HCT116 (cell line): ENCODE results near the gene NAA20. TPM values are rescaled to one million over a fixed set of nuclear protein-coding genes. Genes with fewer than 3 reads are reported as not detected.

ENCODE experiments used
- ATAC-seq: fragments of 200-7000 bp; cut with Tn5 transposase; 2 replicates; pipeline ENCODE4 v1.9.1; 2020; ENCODE audit warnings: mild to moderate bottlenecking, moderate library complexity
- BruUV-seq: library from RNA; stranded (reverse); fragments of 400-500 nt; replicated peaks from 2 replicates; lab custom pipeline; 2021; lab: Mats Ljungman, UMichigan
- CTCF ChIA-PET: fragments of 300-600 bp; sonication (Branson Sonifier 250); formaldehyde crosslinking; loops from one replicate; lab custom pipeline; 2021; ENCODE audit warnings: antibody characterized with exemption; lab: Charles Lee
- POLR2A ChIA-PET: fragments of 300-600, 350-600 bp; sonication (Branson Sonifier 250); formaldehyde crosslinking; loops from one replicate; lab custom pipeline; 2021; ENCODE audit warnings: antibody characterized with exemption; lab: Charles Lee
- RAD21 ChIA-PET, 2 experiments: fragments of 300-600 bp; sonication (Branson Sonifier 250); formaldehyde crosslinking; loops; one replicate each; lab custom pipeline; 2023; ENCODE audit warnings: low total read pairs in 2 of 2; ENCODE audit not compliant: uncharacterized antibody in 2 of 2, unreplicated experiment in 2 of 2, low non-redundant PET in 1 of 2; lab: Charles Lee
- DNase-seq: peaks from one replicate; pipeline ENCODE4 v3.0.0-alpha.2; 2010; ENCODE audit warnings: low read depth, low spot score
- H2AFZ ChIP-seq: fragments of 200-600 bp; shearing (Covaris generic), sonication (generic); 2 replicates; pipeline ENCODE4 v1.6.1; 2017; ENCODE audit warnings: low read depth, mixed run types, mixed read lengths, antibody characterized with exemption, low read length; ENCODE audit not compliant: poor library complexity, severe bottlenecking
- H3K27ac ChIP-seq: 2 replicates; pipeline ENCODE4 v1.5.1; 2012; ENCODE audit warnings: low read depth, low read length
- H3K27me3 ChIP-seq: fragments of 200-600 bp; sonication (generic); 2 replicates; pipeline ENCODE4 v1.6.1; 2016; ENCODE audit warnings: mixed run types, low read length, mixed read lengths; ENCODE audit not compliant: insufficient read depth
- H3K36me3 ChIP-seq, 2 experiments: fragments of 200-500 bp in 1 of 2; fragments of 200-600 bp in 1 of 2; sonication (Bioruptor generic) in 1 of 2; sonication (generic) in 1 of 2; 2 replicates each; pipeline versions ENCODE4 v1.5.1 to v1.6.1; 2014 to 2016; ENCODE audit warnings: low read length in 2 of 2, inconsistent platforms in 1 of 2, mixed read lengths in 1 of 2, mixed run types in 1 of 2; ENCODE audit not compliant: insufficient read depth in 2 of 2, control insufficient read depth in 1 of 2
- H3K4me1 ChIP-seq, 2 experiments: fragments of 200-600 bp in 1 of 2; sonication (generic) in 1 of 2; 2 replicates each; pipeline versions ENCODE4 v1.5.1 to v1.6.1; 2012 to 2017; ENCODE audit warnings: low read length in 2 of 2, inconsistent platforms in 1 of 2, mild to moderate bottlenecking in 1 of 2, mixed read lengths in 1 of 2, mixed run types in 1 of 2, moderate library complexity in 1 of 2; ENCODE audit not compliant: insufficient read depth in 2 of 2, control insufficient read depth in 1 of 2
- H3K4me2 ChIP-seq: fragments of 200-600 bp; sonication (generic); 2 replicates; pipeline ENCODE4 v1.6.1; 2017; ENCODE audit warnings: mixed run types, low read length, mixed read lengths
- H3K4me3 ChIP-seq, 2 experiments: fragments of 200-600 bp in 1 of 2; sonication (generic) in 1 of 2; replicated peaks in 1 of 2; 2 replicates each; pipeline ENCODE4 v1.5.1; 2011 to 2016; ENCODE audit warnings: low read length in 2 of 2, control low read depth in 1 of 2, low read depth in 1 of 2, mild to moderate bottlenecking in 1 of 2, mixed read lengths in 1 of 2, mixed run types in 1 of 2
- H3K79me2 ChIP-seq: fragments of 200-600 bp; sonication (generic); 2 replicates; pipeline ENCODE4 v1.6.1; 2017; ENCODE audit warnings: mild to moderate bottlenecking, mixed run types, low read length, moderate library complexity, mixed read lengths; ENCODE audit not compliant: insufficient read depth
- H3K9ac ChIP-seq: fragments of 200-600 bp; sonication (generic); 2 replicates; pipeline ENCODE4 v1.6.1; 2016; ENCODE audit warnings: low read length, mixed read lengths
- H3K9me2 ChIP-seq: fragments of 200-600 bp; sonication (generic), shearing (Covaris generic); 2 replicates; pipeline ENCODE4 v1.6.1; 2017; ENCODE audit warnings: mixed run types, mild to moderate bottlenecking, moderate library complexity; ENCODE audit not compliant: insufficient read depth
- H3K9me3 ChIP-seq, 2 experiments: fragments of 200-500 bp in 1 of 2; fragments of 200-600 bp in 1 of 2; sonication (Bioruptor generic) in 1 of 2; sonication (generic) in 1 of 2; 2 replicates each; pipeline ENCODE4 v1.6.1; 2014 to 2017; ENCODE audit warnings: low read length in 2 of 2, mixed read lengths in 2 of 2, inconsistent platforms in 1 of 2, low read depth in 1 of 2, mild to moderate bottlenecking in 1 of 2, mixed run types in 1 of 2, moderate library complexity in 1 of 2; ENCODE audit not compliant: control insufficient read depth in 1 of 2, insufficient read depth in 1 of 2
- H4K20me1 ChIP-seq: fragments of 200-600 bp; sonication (generic), shearing (Covaris generic); 2 replicates; pipeline ENCODE4 v1.6.1; 2017; ENCODE audit warnings: mixed run types, mild to moderate bottlenecking, moderate library complexity; ENCODE audit not compliant: insufficient read depth
- CBX3 ChIP-seq: IDR thresholded peaks from 2 replicates; pipeline ENCODE4 v1.6.1; 2012; ENCODE audit warnings: low read depth
- CEBPB ChIP-seq: IDR thresholded peaks from 2 replicates; pipeline ENCODE4 v1.6.1; 2012; ENCODE audit warnings: low read depth
- ELF1 ChIP-seq: IDR thresholded peaks from 2 replicates; pipeline ENCODE4 v1.6.1; 2012; ENCODE audit warnings: low read depth, borderline replicate concordance
- EZH2 ChIP-seq: fragments of 200-600 bp; sonication (generic); IDR thresholded peaks from 2 replicates; pipeline ENCODE4 v1.6.1; 2017; ENCODE audit warnings: antibody characterized with exemption, mixed run types
- EZH2phosphoT487 ChIP-seq: fragments of 200-600 bp; IDR thresholded peaks from 2 replicates; pipeline ENCODE4 v1.6.1; 2018; ENCODE audit warnings: antibody characterized with exemption, borderline replicate concordance
- FOSL1 ChIP-seq: IDR thresholded peaks from 2 replicates; pipeline ENCODE4 v1.6.1; 2012; ENCODE audit warnings: low read depth
- JUND ChIP-seq: IDR thresholded peaks from 2 replicates; pipeline ENCODE4 v1.6.1; 2012
- POLR2A ChIP-seq: IDR thresholded peaks from 2 replicates; pipeline ENCODE4 v1.7.0; 2011; ENCODE audit warnings: borderline replicate concordance; ENCODE audit not compliant: insufficient read depth, insufficient read length; ENCODE audit errors: extremely low read depth
- POLR2AphosphoS5 ChIP-seq: IDR thresholded peaks from 2 replicates; pipeline ENCODE4 v1.6.1; 2011; ENCODE audit warnings: mild to moderate bottlenecking, low read depth, low read length, moderate library complexity
- RAD21 ChIP-seq: IDR thresholded peaks from 2 replicates; pipeline ENCODE4 v1.6.1; 2012; ENCODE audit warnings: low read depth, mild to moderate bottlenecking
- SP1 ChIP-seq: IDR thresholded peaks from 2 replicates; pipeline ENCODE4 v1.6.1; 2012; ENCODE audit warnings: low read depth
- TCF7L2 ChIP-seq: IDR thresholded peaks from 2 replicates; pipeline ENCODE4 v1.7.0; 2011; ENCODE audit warnings: borderline replicate concordance, inconsistent platforms; ENCODE audit not compliant: insufficient read depth, insufficient read length; ENCODE audit errors: extremely low read depth
- YY1 ChIP-seq: IDR thresholded peaks from 2 replicates; pipeline ENCODE4 v1.6.1; 2011; ENCODE audit warnings: low read length, low read depth, moderate library complexity, mild to moderate bottlenecking; ENCODE audit not compliant: insufficient replicate concordance; ENCODE audit errors: extremely low read depth
- ZFX ChIP-seq: fragments of 450-650 bp; IDR thresholded peaks from 2 replicates; pipeline ENCODE4 v1.6.1; 2017
- intact Hi-C: fragments of 100-400 bp; cut with micrococcal nuclease; formaldehyde crosslinking; loops from 2 replicates; pipeline ENCODE4 v1.10.0; 2022
- total RNA-seq: library from RNA; stranded (reverse); gene quantifications from one replicate; pipeline ENCODE4 v1.2.1, GENCODE V29; 2021; ENCODE audit not compliant: unreplicated experiment
- TF ChIP-seq, protein P1 (sequence below), 3 experiments: fragments of 200-600 bp in 1 of 3; sonication (generic) in 1 of 3; IDR thresholded peaks in 2 of 3; conservative IDR thresholded peaks in 1 of 3; 2 replicates each; pipeline ENCODE4 v1.5.1; 2012 to 2017; ENCODE audit warnings: low read depth in 2 of 3, low read length in 2 of 3, antibody characterized with exemption in 1 of 3, borderline replicate concordance in 1 of 3, control low read depth in 1 of 3, mild to moderate bottlenecking in 1 of 3, mixed read lengths in 1 of 3, mixed run types in 1 of 3, moderate library complexity in 1 of 3; ENCODE audit not compliant: insufficient read depth in 1 of 3
- TF ChIP-seq, protein P2 (sequence below): IDR thresholded peaks from 2 replicates; pipeline ENCODE4 v1.6.1; 2012
- TF ChIP-seq, protein P3 (sequence below): IDR thresholded peaks from 2 replicates; pipeline ENCODE4 v1.6.1; 2012; ENCODE audit warnings: low read depth

The NAA20 gene
- total RNA-seq, 1 experiment from 2014 or later, result 71.5 TPM

DNA sequence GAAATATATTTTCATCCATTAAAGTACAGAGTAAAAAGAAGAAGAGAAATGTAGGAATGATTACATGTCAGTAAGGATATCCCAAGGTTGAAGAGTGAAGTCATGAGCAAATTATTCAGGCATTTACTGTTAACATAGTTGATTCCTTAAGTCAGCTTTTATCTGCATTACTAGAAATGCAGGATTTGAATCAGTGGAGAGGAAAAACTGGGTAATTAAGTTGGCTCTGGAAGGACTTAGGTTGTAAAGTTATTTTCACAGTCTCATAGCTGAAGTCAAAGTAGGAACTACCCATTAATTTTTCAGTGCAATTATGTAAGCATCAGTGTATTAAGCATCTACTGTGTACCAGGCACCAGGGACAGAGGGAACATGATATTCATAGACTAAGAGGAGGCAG is 7.8 kb downstream of the NAA20 start:
- no peak overlapping the region for H3K9ac ChIP-seq
- H2AFZ ChIP-seq, result no peak overlapping the region
- BruUV-seq, result no TSS peak
- ChIA-PET CTCF (no interaction called here), POLR2A (no interaction called here), RAD21 (no interaction called here)
- H3K4me3 ChIP-seq, result no peak overlapping the region
- TF ChIP-seq SP1 (no peak), EZH2 (no peak)
- no peak for DNase-seq
- H3K36me3 ChIP-seq, result peaks cover 17 to 35% of the 10 kb centered on the region in 2 experiments
- intact Hi-C loops, result no loop called here
- H3K27ac ChIP-seq, result no peak overlapping the region
- H3K9me3 ChIP-seq, result no peaks in the 10 kb centered on the region
- no peak overlapping the region for H3K4me2 ChIP-seq
- no peaks in the 10 kb centered on the region for H3K9me2 ChIP-seq
- ATAC-seq, result no peak
- peaks cover 9% of the 10 kb centered on the region; the same call in 1 of the 2 replicates for H4K20me1 ChIP-seq
- H3K4me1 ChIP-seq, result no peaks in the 10 kb centered on the region
- peaks cover 99% of the 10 kb centered on the region for H3K79me2 ChIP-seq
- H3K27me3 ChIP-seq, result no peaks in the 10 kb centered on the region

DNA sequence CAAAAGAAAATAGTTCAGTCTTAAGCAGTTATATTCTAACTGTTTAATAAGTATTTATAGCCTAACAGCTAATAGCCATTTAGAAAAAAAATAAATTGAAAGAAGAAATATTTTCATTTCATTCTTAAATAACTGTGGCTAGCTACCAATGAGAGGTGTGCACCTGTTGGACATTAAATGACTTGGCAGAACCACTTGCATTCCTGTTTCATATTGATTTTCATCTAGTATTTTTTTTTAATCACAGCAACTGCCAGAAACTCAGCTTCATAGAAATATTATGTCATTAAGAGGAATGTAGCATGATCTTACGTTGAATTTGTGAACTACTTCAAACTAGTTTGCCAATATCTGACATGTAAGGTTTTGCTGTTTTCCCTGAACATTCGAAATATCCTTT is 10.1 kb downstream of the NAA20 start:
- Histone ChIP-seq H3K9me2 (no peaks in the 10 kb centered on the region), H3K36me3 (peaks cover 25 to 43% of the 10 kb centered on the region in 2 experiments), H3K4me3 (no peak overlapping the region), H4K20me1 (0 out of 2 replicates have a peak, but pooled peaks cover 9% of the 10 kb centered on the region), H3K4me1 (no peaks in the 10 kb centered on the region), H3K4me2 (no peak overlapping the region), H3K27ac (no peak overlapping the region), H2AFZ (no peak overlapping the region), H3K9ac (no peak overlapping the region), H3K79me2 (peaks cover 97% of the 10 kb centered on the region), H3K9me3 (no peaks in the 10 kb centered on the region), H3K27me3 (no peaks in the 10 kb centered on the region)
- ATAC-seq (no peak), DNase-seq (no peak)
- intact Hi-C loops, result no loop called here
- CTCF ChIA-PET, result no interaction called here
- RAD21 ChIA-PET, result no interaction called here
- POLR2A ChIA-PET, result interaction anchor here (1.5 kb wide), 1 partner anchor 10 kb away, joined by 5 read pairs; the partner anchor contains the start of gene NAA20
- BruUV-seq, result no TSS peak
- no peak for TF ChIP-seq JUND
- TF ChIP-seq, protein P1, sequence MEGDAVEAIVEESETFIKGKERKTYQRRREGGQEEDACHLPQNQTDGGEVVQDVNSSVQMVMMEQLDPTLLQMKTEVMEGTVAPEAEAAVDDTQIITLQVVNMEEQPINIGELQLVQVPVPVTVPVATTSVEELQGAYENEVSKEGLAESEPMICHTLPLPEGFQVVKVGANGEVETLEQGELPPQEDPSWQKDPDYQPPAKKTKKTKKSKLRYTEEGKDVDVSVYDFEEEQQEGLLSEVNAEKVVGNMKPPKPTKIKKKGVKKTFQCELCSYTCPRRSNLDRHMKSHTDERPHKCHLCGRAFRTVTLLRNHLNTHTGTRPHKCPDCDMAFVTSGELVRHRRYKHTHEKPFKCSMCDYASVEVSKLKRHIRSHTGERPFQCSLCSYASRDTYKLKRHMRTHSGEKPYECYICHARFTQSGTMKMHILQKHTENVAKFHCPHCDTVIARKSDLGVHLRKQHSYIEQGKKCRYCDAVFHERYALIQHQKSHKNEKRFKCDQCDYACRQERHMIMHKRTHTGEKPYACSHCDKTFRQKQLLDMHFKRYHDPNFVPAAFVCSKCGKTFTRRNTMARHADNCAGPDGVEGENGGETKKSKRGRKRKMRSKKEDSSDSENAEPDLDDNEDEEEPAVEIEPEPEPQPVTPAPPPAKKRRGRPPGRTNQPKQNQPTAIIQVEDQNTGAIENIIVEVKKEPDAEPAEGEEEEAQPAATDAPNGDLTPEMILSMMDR (IDR thresholded peaks at IDR 0.05 in 2 of 3, conservative IDR thresholded peaks at IDR 0.05 in 1 of 3; ENCODE audit: borderline replicate concordance in 1 of 3, insufficient read depth in 1 of 3, low read depth in 2 of 3, low read length in 2 of 3), result no peak
- no peak for TF ChIP-seq EZH2
- TF ChIP-seq, protein P2, sequence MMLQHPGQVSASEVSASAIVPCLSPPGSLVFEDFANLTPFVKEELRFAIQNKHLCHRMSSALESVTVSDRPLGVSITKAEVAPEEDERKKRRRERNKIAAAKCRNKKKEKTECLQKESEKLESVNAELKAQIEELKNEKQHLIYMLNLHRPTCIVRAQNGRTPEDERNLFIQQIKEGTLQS, result no peak
- TF ChIP-seq, protein P3, sequence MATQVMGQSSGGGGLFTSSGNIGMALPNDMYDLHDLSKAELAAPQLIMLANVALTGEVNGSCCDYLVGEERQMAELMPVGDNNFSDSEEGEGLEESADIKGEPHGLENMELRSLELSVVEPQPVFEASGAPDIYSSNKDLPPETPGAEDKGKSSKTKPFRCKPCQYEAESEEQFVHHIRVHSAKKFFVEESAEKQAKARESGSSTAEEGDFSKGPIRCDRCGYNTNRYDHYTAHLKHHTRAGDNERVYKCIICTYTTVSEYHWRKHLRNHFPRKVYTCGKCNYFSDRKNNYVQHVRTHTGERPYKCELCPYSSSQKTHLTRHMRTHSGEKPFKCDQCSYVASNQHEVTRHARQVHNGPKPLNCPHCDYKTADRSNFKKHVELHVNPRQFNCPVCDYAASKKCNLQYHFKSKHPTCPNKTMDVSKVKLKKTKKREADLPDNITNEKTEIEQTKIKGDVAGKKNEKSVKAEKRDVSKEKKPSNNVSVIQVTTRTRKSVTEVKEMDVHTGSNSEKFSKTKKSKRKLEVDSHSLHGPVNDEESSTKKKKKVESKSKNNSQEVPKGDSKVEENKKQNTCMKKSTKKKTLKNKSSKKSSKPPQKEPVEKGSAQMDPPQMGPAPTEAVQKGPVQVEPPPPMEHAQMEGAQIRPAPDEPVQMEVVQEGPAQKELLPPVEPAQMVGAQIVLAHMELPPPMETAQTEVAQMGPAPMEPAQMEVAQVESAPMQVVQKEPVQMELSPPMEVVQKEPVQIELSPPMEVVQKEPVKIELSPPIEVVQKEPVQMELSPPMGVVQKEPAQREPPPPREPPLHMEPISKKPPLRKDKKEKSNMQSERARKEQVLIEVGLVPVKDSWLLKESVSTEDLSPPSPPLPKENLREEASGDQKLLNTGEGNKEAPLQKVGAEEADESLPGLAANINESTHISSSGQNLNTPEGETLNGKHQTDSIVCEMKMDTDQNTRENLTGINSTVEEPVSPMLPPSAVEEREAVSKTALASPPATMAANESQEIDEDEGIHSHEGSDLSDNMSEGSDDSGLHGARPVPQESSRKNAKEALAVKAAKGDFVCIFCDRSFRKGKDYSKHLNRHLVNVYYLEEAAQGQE, result no peak
- TF ChIP-seq POLR2AphosphoS5, result no peak
- no peak for TF ChIP-seq POLR2A
- no peak for TF ChIP-seq ZFX
- no peak for TF ChIP-seq RAD21
- TF ChIP-seq FOSL1, result no peak
- TF ChIP-seq ELF1, result no peak
- TF ChIP-seq YY1, result no peak
- TF ChIP-seq EZH2phosphoT487, result no peak
- TF ChIP-seq CEBPB, result no peak
- TF ChIP-seq TCF7L2, result no peak
- no peak for TF ChIP-seq CBX3
- no peak for TF ChIP-seq SP1
